ENCODE measurements around the gene COQ3. TPM values are rescaled to one million over a fixed set of nuclear protein-coding genes. Genes with fewer than 3 reads are reported as not detected.

The COQ3 gene
- polyA plus RNA-seq, 1 donor (not counting 4 experiments of a cell fraction or from before 2014, with no cell fraction given) = 21.2 TPM

DNA sequence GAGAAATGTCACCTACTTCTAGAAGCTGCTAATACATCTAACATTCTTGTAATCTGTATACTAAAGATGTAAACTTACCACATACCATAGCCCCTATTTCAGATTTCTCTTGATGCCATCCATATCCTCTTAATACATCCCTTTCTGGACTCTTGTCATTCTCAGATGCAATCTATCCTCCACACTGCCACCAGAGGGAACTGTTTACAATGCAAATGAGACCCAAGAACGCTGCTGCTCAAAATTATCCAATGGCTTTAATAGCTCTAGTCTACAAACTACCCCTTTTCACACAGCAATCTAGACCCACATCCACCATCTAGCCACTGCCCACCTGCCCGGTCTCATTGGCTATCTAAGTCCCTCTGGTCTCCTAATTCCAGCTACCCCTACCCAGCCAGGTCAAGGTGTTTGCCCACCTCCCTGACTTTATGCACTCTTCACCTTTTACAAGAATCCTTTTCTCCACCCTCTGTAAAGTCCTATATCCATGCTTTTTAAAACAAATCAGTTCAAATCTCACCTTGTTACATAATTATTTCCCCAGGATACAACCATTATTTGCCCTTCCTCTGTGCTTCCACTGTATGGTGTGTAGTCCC lies 59.4 kb downstream of the COQ3 start:
- TF ChIP-seq, protein P1, sequence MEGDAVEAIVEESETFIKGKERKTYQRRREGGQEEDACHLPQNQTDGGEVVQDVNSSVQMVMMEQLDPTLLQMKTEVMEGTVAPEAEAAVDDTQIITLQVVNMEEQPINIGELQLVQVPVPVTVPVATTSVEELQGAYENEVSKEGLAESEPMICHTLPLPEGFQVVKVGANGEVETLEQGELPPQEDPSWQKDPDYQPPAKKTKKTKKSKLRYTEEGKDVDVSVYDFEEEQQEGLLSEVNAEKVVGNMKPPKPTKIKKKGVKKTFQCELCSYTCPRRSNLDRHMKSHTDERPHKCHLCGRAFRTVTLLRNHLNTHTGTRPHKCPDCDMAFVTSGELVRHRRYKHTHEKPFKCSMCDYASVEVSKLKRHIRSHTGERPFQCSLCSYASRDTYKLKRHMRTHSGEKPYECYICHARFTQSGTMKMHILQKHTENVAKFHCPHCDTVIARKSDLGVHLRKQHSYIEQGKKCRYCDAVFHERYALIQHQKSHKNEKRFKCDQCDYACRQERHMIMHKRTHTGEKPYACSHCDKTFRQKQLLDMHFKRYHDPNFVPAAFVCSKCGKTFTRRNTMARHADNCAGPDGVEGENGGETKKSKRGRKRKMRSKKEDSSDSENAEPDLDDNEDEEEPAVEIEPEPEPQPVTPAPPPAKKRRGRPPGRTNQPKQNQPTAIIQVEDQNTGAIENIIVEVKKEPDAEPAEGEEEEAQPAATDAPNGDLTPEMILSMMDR (optimal IDR thresholded peaks at IDR 0.05 in 1 of 3, IDR thresholded peaks at IDR 0.05 in 1 of 3, conservative IDR thresholded peaks at IDR 0.05 in 1 of 3; ENCODE audit: extremely low read depth in 1 of 3, insufficient read depth in 2 of 3, low read length in 3 of 3) = peak; percentile 61 to 77 (median 62)
- TF ChIP-seq EZH2 (IDR thresholded peaks at IDR 0.05; ENCODE audit: low read length) = no peak
- FAIRE-seq (peak; percentile 5), DNase-seq (ENCODE audit: low read depth, low spot score) (peak; percentile 44)
- H3K9me1 ChIP-seq (ENCODE audit: control insufficient read depth, extremely low read depth, insufficient read depth, low read length) = no peaks in the 10 kb centered on the region
- no peak overlapping the region for H3K4me3 ChIP-seq (ENCODE audit: control insufficient read depth in 2 of 3, extremely low read depth in 1 of 3, insufficient read depth in 2 of 3, low read depth in 1 of 3, low read length in 3 of 3)
- H3K79me2 ChIP-seq (ENCODE audit: control insufficient read depth, insufficient read depth, low read length) = no peaks in the 10 kb centered on the region
- H3K9me3 ChIP-seq (ENCODE audit: control insufficient read depth, low read depth, low read length) = no peaks in the 10 kb centered on the region
- H2AFZ ChIP-seq (ENCODE audit: control insufficient read depth, low read length) = peak overlapping the region; percentile 58
- dilution Hi-C loops (cut with MboI; ENCODE audit: extremely low pct_ligation_motif_present, low sequenced_read_pairs) = no loop called here
- no peaks in the 10 kb centered on the region for H3K27me3 ChIP-seq (ENCODE audit: control insufficient read depth, extremely low read depth, insufficient read depth, low read length)
- no peaks in the 10 kb centered on the region for H3K36me3 ChIP-seq (ENCODE audit: control insufficient read depth in 2 of 2, extremely low read depth in 1 of 2, insufficient read depth in 2 of 2, low read length in 2 of 2)
- peaks cover 11% of the 10 kb centered on the region for H3K4me1 ChIP-seq (ENCODE audit: control insufficient read depth, extremely low read depth, insufficient read depth, low read length)
- H4K20me1 ChIP-seq (ENCODE audit: control insufficient read depth, extremely low read depth, insufficient read depth, low read length) = no peaks in the 10 kb centered on the region
- no peak overlapping the region for H3K9ac ChIP-seq (ENCODE audit: control insufficient read depth, extremely low read depth, insufficient read depth, low read length)
- H3K4me2 ChIP-seq (ENCODE audit: control insufficient read depth, extremely low read depth, insufficient read depth, low read depth, low read length) = no peak overlapping the region
- no peak overlapping the region for H3K27ac ChIP-seq (ENCODE audit: control insufficient read depth, insufficient read depth, low read length)

DNA sequence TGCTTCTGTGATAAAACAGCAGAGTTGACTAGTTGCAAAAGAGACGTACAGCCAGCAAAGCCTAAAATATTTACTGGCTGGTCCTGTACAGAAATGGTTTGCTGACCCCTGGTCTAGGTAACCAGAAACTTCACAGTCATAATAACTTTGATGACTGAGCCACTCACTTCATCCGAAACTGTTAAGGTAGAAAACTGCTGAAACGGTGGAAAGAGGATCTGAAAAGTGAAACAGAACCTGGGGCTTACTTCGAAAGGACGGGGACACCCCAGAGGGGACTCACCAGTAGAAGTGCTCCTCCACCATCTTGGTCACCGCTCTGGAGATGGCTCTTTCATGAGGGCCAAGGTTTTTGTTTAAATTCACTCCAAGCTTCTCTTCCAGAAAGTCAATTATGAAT lies 60.9 kb downstream of the COQ3 start:
- no peak for FAIRE-seq
- dilution Hi-C loops (cut with MboI; ENCODE audit: extremely low pct_ligation_motif_present, low sequenced_read_pairs) = no loop called here

More for the DNA sequence above, 60.9 kb downstream of the COQ3 start:
- no peak for TF ChIP-seq EZH2 (IDR thresholded peaks at IDR 0.05; ENCODE audit: low read length)
- TF ChIP-seq, protein P1 (optimal IDR thresholded peaks at IDR 0.05 in 1 of 3, IDR thresholded peaks at IDR 0.05 in 1 of 3, conservative IDR thresholded peaks at IDR 0.05 in 1 of 3; ENCODE audit: extremely low read depth in 1 of 3, insufficient read depth in 2 of 3, low read length in 3 of 3) = no peak
- Histone ChIP-seq H3K27ac (ENCODE audit: control insufficient read depth, insufficient read depth, low read length) (no peak overlapping the region), H2AFZ (ENCODE audit: control insufficient read depth, low read length) (no peak overlapping the region), H3K4me3 (ENCODE audit: control insufficient read depth in 2 of 3, extremely low read depth in 1 of 3, insufficient read depth in 2 of 3, low read depth in 1 of 3, low read length in 3 of 3) (no peak overlapping the region), H3K27me3 (ENCODE audit: control insufficient read depth, extremely low read depth, insufficient read depth, low read length) (no peaks in the 10 kb centered on the region), H3K4me1 (ENCODE audit: control insufficient read depth, extremely low read depth, insufficient read depth, low read length) (peaks cover 2% of the 10 kb centered on the region), H4K20me1 (ENCODE audit: control insufficient read depth, extremely low read depth, insufficient read depth, low read length) (no peaks in the 10 kb centered on the region), H3K4me2 (ENCODE audit: control insufficient read depth, extremely low read depth, insufficient read depth, low read depth, low read length) (no peak overlapping the region), H3K9ac (ENCODE audit: control insufficient read depth, extremely low read depth, insufficient read depth, low read length) (no peak overlapping the region), H3K36me3 (ENCODE audit: control insufficient read depth in 2 of 2, extremely low read depth in 1 of 2, insufficient read depth in 2 of 2, low read length in 2 of 2) (no peaks in the 10 kb centered on the region), H3K9me1 (ENCODE audit: control insufficient read depth, extremely low read depth, insufficient read depth, low read length) (no peaks in the 10 kb centered on the region), H3K79me2 (ENCODE audit: control insufficient read depth, insufficient read depth, low read length) (no peaks in the 10 kb centered on the region), H3K9me3 (ENCODE audit: control insufficient read depth, low read depth, low read length) (no peaks in the 10 kb centered on the region)
- no peak for DNase-seq (ENCODE audit: low read depth, low spot score)

Data from keratinocyte (primary cell).